ENCODE results near the gene FBXO42. TPM values are rescaled to one million over a fixed set of nuclear protein-coding genes. Genes with fewer than 3 reads are reported as not detected.
"Not testable (repeated sequence)": the region's sequence is repeated elsewhere in the genome, so short reads cannot be mapped to it uniquely, and the experiment has no call there.

FBXO42 gene
- total RNA-seq, 2 donors from 2014 or later: 17.6 to 20.0 TPM

DNA sequence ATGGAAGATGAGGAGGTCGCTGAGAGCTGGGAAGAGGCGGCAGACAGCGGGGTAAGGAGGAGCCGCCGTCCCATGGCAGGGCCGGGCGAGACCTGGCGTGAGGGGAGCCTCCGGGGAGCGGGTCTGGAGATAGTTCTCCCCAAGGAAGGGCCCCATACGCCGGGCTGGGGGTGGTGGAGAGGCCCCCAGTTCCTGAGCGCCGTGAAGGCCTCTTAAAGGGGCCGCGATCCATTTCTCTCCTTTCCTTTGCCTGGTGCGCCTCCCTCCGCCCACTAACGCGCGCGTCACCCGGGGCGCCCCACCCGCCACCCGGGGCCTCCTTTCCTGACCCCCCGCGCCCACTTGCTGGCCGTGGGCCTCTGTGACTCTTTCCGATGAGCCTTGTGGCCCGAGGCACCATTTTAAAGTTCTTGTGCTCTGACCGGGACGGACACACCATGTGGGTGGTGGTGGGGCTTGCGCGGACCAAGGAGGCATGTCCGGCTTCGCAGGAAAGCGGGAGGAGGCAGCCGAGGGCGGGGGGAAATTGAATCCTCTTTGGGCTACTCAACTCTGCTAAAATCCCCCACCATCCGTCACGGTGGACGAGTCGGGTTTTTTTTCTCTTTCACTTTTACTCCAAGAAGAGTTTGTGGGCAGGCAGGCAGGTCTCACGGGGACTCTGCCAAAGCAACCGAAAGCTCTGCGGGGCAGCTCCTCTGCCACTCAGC, 15.1 kb upstream of the FBXO42 start:
- Mint-ChIP-seq H3K27ac (peak overlapping the region; percentile 98), H3K9me3 (no peaks in the 10 kb centered on the region), H3K27me3 (ENCODE audit: insufficient read depth) (peaks cover 5% of the 10 kb centered on the region), H3K36me3 (ENCODE audit: low read depth) (peaks cover 8% of the 10 kb centered on the region), H3K4me1 (peaks cover 15% of the 10 kb centered on the region), H3K4me3 (peak overlapping the region; percentile 96)
- Histone ChIP-seq H3K4me1 (ENCODE audit: control insufficient read depth, insufficient read depth, low read length) (peaks cover 7% of the 10 kb centered on the region), H3K9me3 (ENCODE audit: control insufficient read depth, low read length) (no peaks in the 10 kb centered on the region), H3K4me3 (ENCODE audit: low read length) (peak overlapping the region; percentile 91), H3K9ac (ENCODE audit: extremely low read depth, low read length, poor library complexity, severe bottlenecking) (peak overlapping the region; percentile 89), H3K27ac (ENCODE audit: low read depth, low read length) (peak overlapping the region; percentile 92), H3K36me3 (ENCODE audit: control insufficient read depth, insufficient read depth, low read length) (peaks cover 5% of the 10 kb centered on the region), H3K27me3 (ENCODE audit: control insufficient read depth, insufficient read depth, low read length, poor library complexity, severe bottlenecking) (no peaks in the 10 kb centered on the region)
- DNase-seq: peak; percentile 89
- TF ChIP-seq, protein P1, sequence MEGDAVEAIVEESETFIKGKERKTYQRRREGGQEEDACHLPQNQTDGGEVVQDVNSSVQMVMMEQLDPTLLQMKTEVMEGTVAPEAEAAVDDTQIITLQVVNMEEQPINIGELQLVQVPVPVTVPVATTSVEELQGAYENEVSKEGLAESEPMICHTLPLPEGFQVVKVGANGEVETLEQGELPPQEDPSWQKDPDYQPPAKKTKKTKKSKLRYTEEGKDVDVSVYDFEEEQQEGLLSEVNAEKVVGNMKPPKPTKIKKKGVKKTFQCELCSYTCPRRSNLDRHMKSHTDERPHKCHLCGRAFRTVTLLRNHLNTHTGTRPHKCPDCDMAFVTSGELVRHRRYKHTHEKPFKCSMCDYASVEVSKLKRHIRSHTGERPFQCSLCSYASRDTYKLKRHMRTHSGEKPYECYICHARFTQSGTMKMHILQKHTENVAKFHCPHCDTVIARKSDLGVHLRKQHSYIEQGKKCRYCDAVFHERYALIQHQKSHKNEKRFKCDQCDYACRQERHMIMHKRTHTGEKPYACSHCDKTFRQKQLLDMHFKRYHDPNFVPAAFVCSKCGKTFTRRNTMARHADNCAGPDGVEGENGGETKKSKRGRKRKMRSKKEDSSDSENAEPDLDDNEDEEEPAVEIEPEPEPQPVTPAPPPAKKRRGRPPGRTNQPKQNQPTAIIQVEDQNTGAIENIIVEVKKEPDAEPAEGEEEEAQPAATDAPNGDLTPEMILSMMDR (conservative IDR thresholded peaks at IDR 0.05): no peak
- WGBS, 2 experiments (ENCODE audit: insufficient coverage in 1 of 2, insufficient read length in 1 of 2): 0% methylated on average over 19 to 47 of the region's 47 CpGs

GRCh38 chr1:16366722-16367257, 14.5 kb upstream of the FBXO42 start, which contains the start of gene SZRD1:
TSS of gene SZRD1 (plus strand) at chr1:16367242. CDS start at chr1:16367258, 16 bp downstream.
- H3K9me3 ChIP-seq (ENCODE audit: control insufficient read depth, low read length): no peaks in the 10 kb centered on the region
- peak within 1 kb of the TSS; percentile 89 for H3K9ac ChIP-seq (ENCODE audit: extremely low read depth, low read length, poor library complexity, severe bottlenecking)
- peaks cover 6% of the 10 kb centered on the region for H3K36me3 Mint-ChIP-seq (ENCODE audit: low read depth)
- peaks cover 15% of the 10 kb centered on the region for H3K4me1 Mint-ChIP-seq
- TF ChIP-seq, protein P1 (conservative IDR thresholded peaks at IDR 0.05): no peak
- H3K36me3 ChIP-seq (ENCODE audit: control insufficient read depth, insufficient read depth, low read length): peaks cover 5% of the 10 kb centered on the region
- peak within 1 kb of the TSS; percentile 98 for H3K27ac Mint-ChIP-seq
- no peaks in the 10 kb centered on the region for H3K27me3 ChIP-seq (ENCODE audit: control insufficient read depth, insufficient read depth, low read length, poor library complexity, severe bottlenecking)
- H3K27ac ChIP-seq (ENCODE audit: low read depth, low read length): peak within 1 kb of the TSS; percentile 92
- H3K4me1 ChIP-seq (ENCODE audit: control insufficient read depth, insufficient read depth, low read length): peaks cover 7% of the 10 kb centered on the region
- H3K27me3 Mint-ChIP-seq (ENCODE audit: insufficient read depth): peaks cover 5% of the 10 kb centered on the region
- peak; percentile 99 for DNase-seq
- peak within 1 kb of the TSS; percentile 91 for H3K4me3 ChIP-seq (ENCODE audit: low read length)
- WGBS, 2 experiments (ENCODE audit: insufficient coverage in 1 of 2, insufficient read length in 1 of 2): 3 to 14% methylated on average over 7 to 24 of the region's 24 CpGs
- H3K4me3 Mint-ChIP-seq: peak within 1 kb of the TSS; percentile 96
- H3K9me3 Mint-ChIP-seq: no peaks in the 10 kb centered on the region

GRCh38 chr1:16365146-16365498, 12.8 kb upstream of the FBXO42 start:
- H3K9me3 Mint-ChIP-seq; H3K27ac Mint-ChIP-seq; H3K36me3 Mint-ChIP-seq (ENCODE audit: low read depth); H3K9me3 ChIP-seq (ENCODE audit: control insufficient read depth, low read length); H3K27me3 Mint-ChIP-seq (ENCODE audit: insufficient read depth); H3K4me3 Mint-ChIP-seq; DNase-seq; H3K9ac ChIP-seq (ENCODE audit: extremely low read depth, low read length, poor library complexity, severe bottlenecking); H3K4me1 ChIP-seq (ENCODE audit: control insufficient read depth, insufficient read depth, low read length); H3K36me3 ChIP-seq (ENCODE audit: control insufficient read depth, insufficient read depth, low read length); H3K27me3 ChIP-seq (ENCODE audit: control insufficient read depth, insufficient read depth, low read length, poor library complexity, severe bottlenecking); H3K27ac ChIP-seq (ENCODE audit: low read depth, low read length); H3K4me3 ChIP-seq (ENCODE audit: low read length): not testable (repeated sequence)
- peaks cover 15% of the 10 kb centered on the region for H3K4me1 Mint-ChIP-seq
- WGBS, 2 experiments (ENCODE audit: insufficient coverage in 1 of 2, insufficient read length in 1 of 2): 96 to 100% methylated on average over 1 to 3 of the region's 3 CpGs
